ENCODE measurements around the gene COPZ1.
A peak's percentile ranks its signal among the peaks of the same experiment; 100 is the strongest.
"Not testable (repeated sequence)": the region's sequence is repeated elsewhere in the genome, so short reads cannot be mapped to it uniquely, and the experiment has no call there.

COPZ1 gene

GRCh38 chr12:54284070-54284780 lies 40.7 kb upstream of the COPZ1 start:
- Histone ChIP-seq H3K4me3 (ENCODE audit: insufficient read depth, low read depth, low read length) (peak overlapping the region; percentile 65), H3K36me3 (ENCODE audit: control insufficient read depth, insufficient read depth, low read length) (peaks cover 56% of the 10 kb centered on the region), H3K4me1 (ENCODE audit: control insufficient read depth, insufficient read depth, low read length) (peaks cover 12% of the 10 kb centered on the region)
- WGBS, 2 experiments: 86 to 88% methylated on average over 1 of the region's 2 CpGs
- H3K27ac ChIP-seq (ENCODE audit: insufficient read depth, low read depth, low read length, poor library complexity, severe bottlenecking); H3K27me3 ChIP-seq (ENCODE audit: control insufficient read depth, insufficient read depth, low read length, poor library complexity, severe bottlenecking); H3K9me3 ChIP-seq (ENCODE audit: control insufficient read depth, low read length): not testable (repeated sequence)

GRCh38 chr12:54285150-54286041 lies 39.5 kb upstream of the COPZ1 start:
- H3K4me3 ChIP-seq (ENCODE audit: insufficient read depth, low read depth, low read length): peak overlapping the region; percentile 13
- WGBS, 2 experiments: 81 to 94% methylated on average over 5 of the region's 5 CpGs
- H3K36me3 ChIP-seq (ENCODE audit: control insufficient read depth, insufficient read depth, low read length): peaks cover 56% of the 10 kb centered on the region
- H3K27me3 ChIP-seq (ENCODE audit: control insufficient read depth, insufficient read depth, low read length, poor library complexity, severe bottlenecking): no peaks in the 10 kb centered on the region
- H3K4me1 ChIP-seq (ENCODE audit: control insufficient read depth, insufficient read depth, low read length): peaks cover 12% of the 10 kb centered on the region
- no peaks in the 10 kb centered on the region for H3K9me3 ChIP-seq (ENCODE audit: control insufficient read depth, low read length)
- no peak overlapping the region for H3K27ac ChIP-seq (ENCODE audit: insufficient read depth, low read depth, low read length, poor library complexity, severe bottlenecking)

DNA sequence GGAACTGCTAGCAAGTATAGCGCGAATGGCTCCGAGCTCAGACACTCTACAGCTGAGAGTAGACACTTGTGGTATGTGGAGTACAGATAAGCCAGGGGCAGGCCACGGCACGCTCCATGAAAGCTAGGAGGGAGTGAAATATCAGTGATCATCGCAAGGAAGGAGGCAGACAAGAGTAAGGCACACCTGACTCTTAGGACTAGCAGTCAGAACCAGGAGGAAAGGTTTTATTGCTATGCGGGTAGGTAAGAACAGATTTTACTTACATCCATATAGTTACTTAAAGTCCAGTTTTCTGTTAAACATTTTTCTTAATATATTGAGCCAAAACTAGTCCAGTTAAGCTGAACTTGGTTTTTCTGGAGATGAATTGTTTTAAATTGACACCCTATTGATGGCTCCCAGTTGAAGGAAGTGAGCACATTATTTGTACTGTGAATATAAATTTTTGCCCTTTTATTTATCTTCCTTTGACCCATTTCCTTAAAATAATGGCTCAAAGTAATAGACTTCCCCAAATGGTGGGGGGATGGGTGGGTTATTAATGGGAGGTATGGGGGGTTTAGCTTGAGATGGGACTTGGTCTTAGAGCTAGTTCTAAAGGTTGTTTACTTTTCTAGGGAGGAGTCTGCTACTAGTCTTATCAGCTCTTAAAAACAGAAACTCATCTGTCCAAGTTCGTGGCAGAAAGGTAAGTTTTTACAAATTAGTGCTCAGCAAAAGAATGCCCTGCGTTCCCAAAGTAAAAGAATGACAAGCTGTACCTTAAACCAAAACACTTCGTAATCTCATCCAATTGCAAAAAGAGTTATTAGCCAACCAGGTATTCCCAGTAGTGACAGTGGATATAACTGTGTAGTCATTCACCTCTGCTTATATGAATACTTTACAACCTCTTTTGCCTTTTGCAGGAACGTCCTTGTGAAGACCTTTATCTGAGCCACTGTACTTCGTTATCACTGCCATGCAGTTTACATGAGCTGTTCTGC lies 38.6 kb upstream of the COPZ1 start:
- Histone ChIP-seq H3K36me3 (ENCODE audit: control insufficient read depth, insufficient read depth, low read length) (peaks cover 55% of the 10 kb centered on the region), H3K4me3 (ENCODE audit: insufficient read depth, low read depth, low read length) (no peak overlapping the region), H3K27ac (ENCODE audit: insufficient read depth, low read depth, low read length, poor library complexity, severe bottlenecking) (no peak overlapping the region), H3K9me3 (ENCODE audit: control insufficient read depth, low read length) (no peaks in the 10 kb centered on the region), H3K4me1 (ENCODE audit: control insufficient read depth, insufficient read depth, low read length) (peaks cover 12% of the 10 kb centered on the region), H3K27me3 (ENCODE audit: control insufficient read depth, insufficient read depth, low read length, poor library complexity, severe bottlenecking) (no peaks in the 10 kb centered on the region)
- 95% methylated on average over 11 of the region's 12 CpGs for WGBS, 2 experiments

DNA sequence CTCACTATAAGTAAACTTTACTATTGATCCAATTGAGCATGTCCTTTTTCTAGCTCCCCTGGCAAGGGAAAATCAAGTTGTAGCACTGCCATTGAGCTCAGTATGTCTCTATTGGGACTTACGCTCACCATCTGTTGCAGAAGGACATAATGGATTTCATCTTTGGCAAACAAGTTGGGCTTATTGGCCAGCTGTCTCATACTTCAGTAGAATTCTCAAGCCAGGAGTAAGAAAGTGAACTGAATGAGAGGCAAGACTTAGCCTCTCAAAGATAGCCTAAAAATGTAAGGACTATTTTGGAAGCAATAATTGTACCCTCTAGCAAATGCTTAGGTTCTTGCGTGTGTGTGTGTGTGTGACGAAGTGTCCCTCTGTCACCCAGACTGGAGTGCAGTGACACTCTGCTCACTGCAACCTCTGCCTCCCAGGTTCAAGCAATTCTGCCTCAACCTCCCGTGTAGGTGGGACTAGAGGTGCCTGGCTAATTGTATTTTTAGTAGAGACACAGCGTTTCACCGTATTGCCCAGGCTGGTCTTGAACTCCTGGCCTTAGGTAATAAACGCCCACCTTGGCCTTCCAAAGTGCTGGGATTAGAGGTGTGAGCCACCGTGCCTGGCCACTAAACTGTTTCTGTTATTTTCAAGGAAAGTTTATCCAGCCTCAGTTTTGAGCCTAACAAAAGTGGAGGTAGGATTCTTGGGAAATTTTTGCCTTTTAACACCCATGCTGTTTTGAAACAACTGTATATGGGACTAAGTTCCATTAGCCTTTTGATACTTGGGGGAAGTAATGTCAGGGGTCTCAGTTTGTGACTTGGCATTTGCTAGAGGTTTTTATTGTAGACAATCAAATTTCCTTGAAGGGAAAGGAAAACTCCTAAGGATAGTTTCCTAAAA lies 37.4 kb upstream of the COPZ1 start:
- H3K36me3 ChIP-seq (ENCODE audit: control insufficient read depth, insufficient read depth, low read length): peaks cover 44% of the 10 kb centered on the region
- H3K4me3 ChIP-seq (ENCODE audit: insufficient read depth, low read depth, low read length): no peak overlapping the region
- WGBS, 2 experiments: 88 to 90% methylated on average over 8 of the region's 8 CpGs
- no peak overlapping the region for H3K27ac ChIP-seq (ENCODE audit: insufficient read depth, low read depth, low read length, poor library complexity, severe bottlenecking)
- no peaks in the 10 kb centered on the region for H3K27me3 ChIP-seq (ENCODE audit: control insufficient read depth, insufficient read depth, low read length, poor library complexity, severe bottlenecking)
- no peaks in the 10 kb centered on the region for H3K9me3 ChIP-seq (ENCODE audit: control insufficient read depth, low read length)
- H3K4me1 ChIP-seq (ENCODE audit: control insufficient read depth, insufficient read depth, low read length): peaks cover 12% of the 10 kb centered on the region

DNA sequence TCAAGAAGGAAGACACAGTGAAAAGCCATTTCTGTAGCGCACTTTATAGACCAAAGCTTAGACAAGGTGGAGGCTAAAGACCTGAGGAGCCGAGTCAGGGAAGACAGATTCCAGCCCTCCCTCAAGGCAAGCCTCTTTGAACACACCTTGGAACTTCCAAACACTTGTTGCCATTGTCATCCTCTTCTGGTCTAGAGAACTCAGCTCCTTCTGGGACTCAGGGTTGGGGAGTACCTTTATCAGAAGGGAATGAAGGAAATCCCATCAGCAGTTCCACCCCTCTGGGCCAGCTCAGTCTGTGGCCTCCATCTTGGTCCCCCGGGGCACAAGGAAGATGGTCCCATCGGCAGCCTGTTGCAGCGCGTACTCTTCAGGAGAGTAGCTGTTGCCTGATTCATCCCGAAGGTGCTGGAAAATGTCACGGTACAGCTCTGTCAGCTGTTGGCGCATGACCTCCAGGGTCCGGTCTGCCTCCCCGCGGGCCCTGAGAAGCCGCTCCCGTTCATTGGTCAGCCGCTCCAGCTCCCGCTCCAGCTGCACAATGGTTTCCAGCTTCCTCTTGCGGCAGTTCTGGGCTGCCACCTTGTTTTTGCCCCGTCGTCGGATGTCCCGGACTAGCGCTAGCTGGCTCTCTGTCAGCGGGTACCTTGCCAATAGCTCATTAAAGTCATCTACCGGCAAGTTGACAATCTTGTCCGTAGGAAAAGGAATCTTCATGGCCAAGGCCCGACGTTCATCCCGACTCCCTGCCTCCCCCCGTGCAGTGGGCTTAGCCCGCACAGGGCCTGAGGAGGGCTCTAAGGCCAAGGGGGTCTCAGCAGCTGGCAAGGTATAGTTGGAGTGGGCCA lies 32.6 kb upstream of the COPZ1 start:
- WGBS, 2 experiments: 95 to 96% methylated on average over 30 of the region's 30 CpGs
- H3K27ac ChIP-seq (ENCODE audit: insufficient read depth, low read depth, low read length, poor library complexity, severe bottlenecking): no peak overlapping the region
- no peak overlapping the region for H3K4me3 ChIP-seq (ENCODE audit: insufficient read depth, low read depth, low read length)
- no peaks in the 10 kb centered on the region for H3K27me3 ChIP-seq (ENCODE audit: control insufficient read depth, insufficient read depth, low read length, poor library complexity, severe bottlenecking)
- H3K9me3 ChIP-seq (ENCODE audit: control insufficient read depth, low read length): no peaks in the 10 kb centered on the region
- H3K4me1 ChIP-seq (ENCODE audit: control insufficient read depth, insufficient read depth, low read length): no peaks in the 10 kb centered on the region
- peaks cover 6% of the 10 kb centered on the region for H3K36me3 ChIP-seq (ENCODE audit: control insufficient read depth, insufficient read depth, low read length)

GRCh38 chr12:54292931-54293241 lies 32.0 kb upstream of the COPZ1 start:
- Histone ChIP-seq H3K27ac (ENCODE audit: insufficient read depth, low read depth, low read length, poor library complexity, severe bottlenecking) (no peak overlapping the region), H3K36me3 (ENCODE audit: control insufficient read depth, insufficient read depth, low read length) (peaks cover under 1% of the 10 kb centered on the region), H3K4me3 (ENCODE audit: insufficient read depth, low read depth, low read length) (no peak overlapping the region), H3K4me1 (ENCODE audit: control insufficient read depth, insufficient read depth, low read length) (no peaks in the 10 kb centered on the region), H3K27me3 (ENCODE audit: control insufficient read depth, insufficient read depth, low read length, poor library complexity, severe bottlenecking) (no peaks in the 10 kb centered on the region), H3K9me3 (ENCODE audit: control insufficient read depth, low read length) (no peaks in the 10 kb centered on the region)
- WGBS, 2 experiments: 93 to 96% methylated on average over 7 of the region's 7 CpGs

DNA sequence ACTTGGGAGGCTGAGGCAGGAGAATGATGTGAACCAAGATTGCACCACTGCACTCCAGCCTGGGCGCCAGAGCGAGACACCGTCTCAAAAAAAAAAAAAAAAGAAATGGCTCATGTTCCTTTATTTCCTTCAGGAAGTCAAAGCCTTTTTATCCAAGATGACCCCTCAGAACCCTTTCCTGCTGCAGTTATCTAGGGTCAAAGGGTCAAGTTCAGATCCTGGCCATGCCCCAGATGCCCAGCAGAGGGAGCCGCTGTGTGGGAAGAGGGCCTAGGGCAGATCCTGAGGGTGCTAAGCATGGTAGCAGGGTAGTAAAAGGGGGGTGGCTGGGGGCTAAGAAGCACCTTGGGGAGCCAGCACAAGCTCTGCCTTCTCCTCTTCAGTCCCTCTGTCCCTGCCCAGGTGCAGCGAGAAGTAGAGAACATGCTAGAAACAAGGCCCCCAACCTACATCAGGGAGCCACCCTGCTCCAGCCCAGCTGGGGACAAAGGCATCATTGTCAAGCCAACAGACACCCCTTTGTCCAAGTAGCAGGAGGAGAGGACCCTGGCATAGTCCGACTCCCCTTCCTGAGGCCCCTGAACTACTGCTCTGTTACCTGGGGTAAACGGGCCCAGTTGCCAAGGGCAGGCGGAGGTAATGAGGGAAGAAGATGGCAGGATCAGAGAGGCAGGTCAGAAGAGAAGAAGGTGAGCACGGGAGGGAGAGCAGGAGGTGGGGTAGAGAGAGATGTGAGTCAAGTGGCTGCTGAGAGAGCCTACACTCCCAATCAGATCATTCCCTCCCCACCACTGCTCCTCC lies 30.6 kb upstream of the COPZ1 start:
- Histone ChIP-seq H3K9me3 (ENCODE audit: control insufficient read depth, low read length) (no peaks in the 10 kb centered on the region), H3K27ac (ENCODE audit: insufficient read depth, low read depth, low read length, poor library complexity, severe bottlenecking) (no peak overlapping the region), H3K4me1 (ENCODE audit: control insufficient read depth, insufficient read depth, low read length) (no peaks in the 10 kb centered on the region), H3K36me3 (ENCODE audit: control insufficient read depth, insufficient read depth, low read length) (no peaks in the 10 kb centered on the region), H3K4me3 (ENCODE audit: insufficient read depth, low read depth, low read length) (no peak overlapping the region), H3K27me3 (ENCODE audit: control insufficient read depth, insufficient read depth, low read length, poor library complexity, severe bottlenecking) (no peaks in the 10 kb centered on the region)
- WGBS, 2 experiments: 82 to 83% methylated on average over 9 of the region's 9 CpGs

- H3K4me3 ChIP-seq (ENCODE audit: insufficient read depth, low read depth, low read length): no peak overlapping the region
- WGBS, 2 experiments: 89 to 90% methylated on average over 9 of the region's 9 CpGs
- no peaks in the 10 kb centered on the region for H3K36me3 ChIP-seq (ENCODE audit: control insufficient read depth, insufficient read depth, low read length)
- peaks cover 3% of the 10 kb centered on the region for H3K4me1 ChIP-seq (ENCODE audit: control insufficient read depth, insufficient read depth, low read length)
- H3K27me3 ChIP-seq (ENCODE audit: control insufficient read depth, insufficient read depth, low read length, poor library complexity, severe bottlenecking): no peaks in the 10 kb centered on the region
- H3K27ac ChIP-seq (ENCODE audit: insufficient read depth, low read depth, low read length, poor library complexity, severe bottlenecking): no peak overlapping the region
- no peaks in the 10 kb centered on the region for H3K9me3 ChIP-seq (ENCODE audit: control insufficient read depth, low read length)
These were observed 29.9 kb upstream of the COPZ1 start for GRCh38 chr12:54294953-54295566.
